PC-9 (cell line): ENCODE measurements around the gene NT5DC1.

Source experiments
- CTCF ChIP-seq: fragments of 200-600 bp; sonication (generic); conservative IDR thresholded peaks from 2 replicates; pipeline ENCODE4 v1.6.1; 2017; ENCODE audit warnings: mixed run types, antibody characterized with exemption, mild to moderate bottlenecking, moderate library complexity
- EZH2 ChIP-seq: fragments of 200-600 bp; sonication (generic); IDR thresholded peaks from 2 replicates; pipeline ENCODE4 v1.8.0; 2017; ENCODE audit warnings: antibody characterized with exemption, low read depth

GRCh38 chr6:116210750-116211425 lies 110.2 kb downstream of the NT5DC1 start:
- no peak for TF ChIP-seq EZH2
- no peak for TF ChIP-seq CTCF
